ENCODE results near the gene FOXD4L6. TPM values are rescaled to one million over a fixed set of nuclear protein-coding genes. Genes with fewer than 3 reads are reported as not detected.
"Not testable (repeated sequence)": the region's sequence is repeated elsewhere in the genome, so short reads cannot be mapped to it uniquely, and the experiment has no call there.

FOXD4L6 gene
- total RNA-seq, 1 donor from 2014 or later: not detected

- not testable (repeated sequence) for H3K36me3 ChIP-seq; H2AFZ ChIP-seq (replicated peaks); DNase-seq (ENCODE audit: low spot score); H3K4me2 ChIP-seq; H3F3A ChIP-seq (ENCODE audit: low read depth); H3K27ac ChIP-seq; H3K4me1 ChIP-seq; H3K4me3 Mint-ChIP-seq; H3K4me1 Mint-ChIP-seq; H3K9me3 ChIP-seq (ENCODE audit: low read depth); H4K20me1 ChIP-seq (ENCODE audit: low read depth); H3K9me3 Mint-ChIP-seq; H3K27ac Mint-ChIP-seq; H3K9ac ChIP-seq; H3K4me3 ChIP-seq; H3K36me3 Mint-ChIP-seq; H3K79me2 ChIP-seq (ENCODE audit: low read depth); H3K27me3 Mint-ChIP-seq (ENCODE audit: insufficient read depth, low read depth)
- H3K27me3 ChIP-seq: peaks cover 43% of the 10 kb centered on the region
These were observed 15.1 kb downstream of the FOXD4L6 start for GRCh38 chr9:41113348-41113747.

DNA sequence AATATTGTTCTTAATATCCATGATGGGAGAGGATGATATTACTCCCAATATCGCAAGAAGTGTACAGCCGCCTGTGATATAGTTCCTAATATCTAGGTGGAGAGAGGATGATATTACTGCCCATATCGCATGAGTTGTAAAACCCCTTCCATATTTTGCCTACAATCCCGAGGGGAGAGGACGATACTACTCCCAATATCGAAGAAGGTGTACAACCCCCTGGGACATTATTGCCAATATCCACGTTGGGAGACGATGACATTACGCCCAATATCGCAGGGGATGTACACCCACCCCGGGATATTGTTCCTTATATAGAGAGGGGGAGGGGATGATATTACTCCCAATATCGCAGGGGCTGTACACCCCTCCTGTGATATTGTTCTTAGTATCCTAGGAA is 17.1 kb downstream of the FOXD4L6 start:
- H3K4me3 ChIP-seq; H3K36me3 ChIP-seq; H3K79me2 ChIP-seq (ENCODE audit: low read depth); H3K27ac Mint-ChIP-seq; DNase-seq (ENCODE audit: low spot score); H3K4me1 Mint-ChIP-seq; H3F3A ChIP-seq (ENCODE audit: low read depth); H3K36me3 Mint-ChIP-seq; H3K4me3 Mint-ChIP-seq; H2AFZ ChIP-seq (replicated peaks); H3K27me3 Mint-ChIP-seq (ENCODE audit: insufficient read depth, low read depth); H3K9ac ChIP-seq; H3K4me1 ChIP-seq; H4K20me1 ChIP-seq (ENCODE audit: low read depth); H3K4me2 ChIP-seq; H3K27ac ChIP-seq; H3K9me3 Mint-ChIP-seq; H3K9me3 ChIP-seq (ENCODE audit: low read depth): not testable (repeated sequence)
- H3K27me3 ChIP-seq: peaks cover 45% of the 10 kb centered on the region

- not testable (repeated sequence) for H3K4me1 Mint-ChIP-seq; H3K9ac ChIP-seq; H3F3A ChIP-seq (ENCODE audit: low read depth); H3K4me1 ChIP-seq; H3K79me2 ChIP-seq (ENCODE audit: low read depth); H3K9me3 Mint-ChIP-seq; H3K36me3 Mint-ChIP-seq; H3K27ac Mint-ChIP-seq; H3K27ac ChIP-seq; H3K27me3 Mint-ChIP-seq (ENCODE audit: insufficient read depth, low read depth); H4K20me1 ChIP-seq (ENCODE audit: low read depth); H3K4me2 ChIP-seq; H3K36me3 ChIP-seq; H3K4me3 Mint-ChIP-seq; H3K9me3 ChIP-seq (ENCODE audit: low read depth); H2AFZ ChIP-seq (replicated peaks); H3K4me3 ChIP-seq
- peak; percentile 13 for DNase-seq (ENCODE audit: low spot score)
- TF ChIP-seq, protein P1, sequence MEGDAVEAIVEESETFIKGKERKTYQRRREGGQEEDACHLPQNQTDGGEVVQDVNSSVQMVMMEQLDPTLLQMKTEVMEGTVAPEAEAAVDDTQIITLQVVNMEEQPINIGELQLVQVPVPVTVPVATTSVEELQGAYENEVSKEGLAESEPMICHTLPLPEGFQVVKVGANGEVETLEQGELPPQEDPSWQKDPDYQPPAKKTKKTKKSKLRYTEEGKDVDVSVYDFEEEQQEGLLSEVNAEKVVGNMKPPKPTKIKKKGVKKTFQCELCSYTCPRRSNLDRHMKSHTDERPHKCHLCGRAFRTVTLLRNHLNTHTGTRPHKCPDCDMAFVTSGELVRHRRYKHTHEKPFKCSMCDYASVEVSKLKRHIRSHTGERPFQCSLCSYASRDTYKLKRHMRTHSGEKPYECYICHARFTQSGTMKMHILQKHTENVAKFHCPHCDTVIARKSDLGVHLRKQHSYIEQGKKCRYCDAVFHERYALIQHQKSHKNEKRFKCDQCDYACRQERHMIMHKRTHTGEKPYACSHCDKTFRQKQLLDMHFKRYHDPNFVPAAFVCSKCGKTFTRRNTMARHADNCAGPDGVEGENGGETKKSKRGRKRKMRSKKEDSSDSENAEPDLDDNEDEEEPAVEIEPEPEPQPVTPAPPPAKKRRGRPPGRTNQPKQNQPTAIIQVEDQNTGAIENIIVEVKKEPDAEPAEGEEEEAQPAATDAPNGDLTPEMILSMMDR (IDR thresholded peaks at IDR 0.05): peak; percentile 30
- H3K27me3 ChIP-seq: peaks cover 44% of the 10 kb centered on the region
These were observed 17.6 kb downstream of the FOXD4L6 start for GRCh38 chr9:41110913-41111312.

GRCh38 chr9:41109253-41109652 is 19.2 kb downstream of the FOXD4L6 start:
- not testable (repeated sequence) for H3K4me2 ChIP-seq; H3K9ac ChIP-seq; H2AFZ ChIP-seq (replicated peaks); H3K79me2 ChIP-seq (ENCODE audit: low read depth); H3K9me3 Mint-ChIP-seq; DNase-seq (ENCODE audit: low spot score); H3K9me3 ChIP-seq (ENCODE audit: low read depth); H3K27ac Mint-ChIP-seq; H3F3A ChIP-seq (ENCODE audit: low read depth); H3K4me1 Mint-ChIP-seq; H4K20me1 ChIP-seq (ENCODE audit: low read depth); H3K27me3 Mint-ChIP-seq (ENCODE audit: insufficient read depth, low read depth); H3K4me1 ChIP-seq; H3K4me3 ChIP-seq; H3K4me3 Mint-ChIP-seq; H3K36me3 Mint-ChIP-seq; H3K27ac ChIP-seq; H3K36me3 ChIP-seq
- H3K27me3 ChIP-seq: peaks cover 55% of the 10 kb centered on the region

- H3K9me3 ChIP-seq (ENCODE audit: low read depth); H2AFZ ChIP-seq (replicated peaks); H3K4me1 ChIP-seq; H3K79me2 ChIP-seq (ENCODE audit: low read depth); H3K4me3 Mint-ChIP-seq; H3K9ac ChIP-seq; H3K27me3 Mint-ChIP-seq (ENCODE audit: insufficient read depth, low read depth); DNase-seq (ENCODE audit: low spot score); H3K4me3 ChIP-seq; H4K20me1 ChIP-seq (ENCODE audit: low read depth); H3K9me3 Mint-ChIP-seq; H3K4me1 Mint-ChIP-seq; H3K36me3 ChIP-seq; H3K4me2 ChIP-seq; H3K27ac Mint-ChIP-seq; H3K27ac ChIP-seq; H3F3A ChIP-seq (ENCODE audit: low read depth); H3K36me3 Mint-ChIP-seq: not testable (repeated sequence)
- H3K27me3 ChIP-seq: peaks cover 53% of the 10 kb centered on the region
These were observed 19.7 kb downstream of the FOXD4L6 start for GRCh38 chr9:41108816-41109215.

DNA sequence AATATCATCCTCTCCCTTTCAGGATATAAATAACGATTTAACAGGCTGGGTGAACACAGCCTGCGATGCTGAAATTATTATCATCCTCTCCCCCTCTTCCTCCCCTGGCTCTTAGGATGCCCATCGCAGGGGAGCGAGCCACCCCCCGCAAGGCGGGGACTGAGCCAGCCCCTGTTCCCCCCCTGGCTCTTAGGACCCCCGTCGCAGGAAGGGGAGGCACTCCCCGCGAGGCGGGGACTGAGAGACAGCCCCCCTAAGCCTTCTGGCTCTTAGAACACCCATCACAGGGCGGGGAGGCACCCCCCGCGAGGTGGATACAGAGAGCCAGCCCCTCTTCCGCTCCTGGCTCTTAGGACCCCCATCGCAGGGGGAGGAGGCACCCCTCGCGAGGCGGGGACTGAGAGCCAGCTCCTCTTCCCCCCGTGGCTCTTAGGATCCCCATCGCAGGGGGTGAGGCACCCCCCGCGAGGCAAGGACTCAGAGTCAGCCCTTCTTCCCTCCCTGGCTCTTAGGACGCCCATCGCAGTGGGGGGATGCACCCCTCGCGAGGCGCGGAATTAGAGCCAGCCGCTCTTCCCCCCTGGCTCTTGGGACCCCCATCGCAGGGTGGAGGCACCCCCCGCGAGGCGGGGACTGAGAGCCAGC is 21.9 kb downstream of the FOXD4L6 start:
- not testable (repeated sequence) for DNase-seq (ENCODE audit: low spot score); H2AFZ ChIP-seq (replicated peaks); H3K4me1 ChIP-seq; H3K27me3 Mint-ChIP-seq (ENCODE audit: insufficient read depth, low read depth); H3K27ac Mint-ChIP-seq; H3K9me3 Mint-ChIP-seq; H3K4me1 Mint-ChIP-seq; H3K9me3 ChIP-seq (ENCODE audit: low read depth); H3K79me2 ChIP-seq (ENCODE audit: low read depth); H3K4me3 Mint-ChIP-seq; H3K27ac ChIP-seq; H3K9ac ChIP-seq; H3K36me3 Mint-ChIP-seq; H3K36me3 ChIP-seq; H4K20me1 ChIP-seq (ENCODE audit: low read depth); H3F3A ChIP-seq (ENCODE audit: low read depth)
- Histone ChIP-seq H3K27me3 (peaks cover 55% of the 10 kb centered on the region), H3K4me3 (peak overlapping the region; percentile 39), H3K4me2 (peak overlapping the region; percentile 71)

DNA sequence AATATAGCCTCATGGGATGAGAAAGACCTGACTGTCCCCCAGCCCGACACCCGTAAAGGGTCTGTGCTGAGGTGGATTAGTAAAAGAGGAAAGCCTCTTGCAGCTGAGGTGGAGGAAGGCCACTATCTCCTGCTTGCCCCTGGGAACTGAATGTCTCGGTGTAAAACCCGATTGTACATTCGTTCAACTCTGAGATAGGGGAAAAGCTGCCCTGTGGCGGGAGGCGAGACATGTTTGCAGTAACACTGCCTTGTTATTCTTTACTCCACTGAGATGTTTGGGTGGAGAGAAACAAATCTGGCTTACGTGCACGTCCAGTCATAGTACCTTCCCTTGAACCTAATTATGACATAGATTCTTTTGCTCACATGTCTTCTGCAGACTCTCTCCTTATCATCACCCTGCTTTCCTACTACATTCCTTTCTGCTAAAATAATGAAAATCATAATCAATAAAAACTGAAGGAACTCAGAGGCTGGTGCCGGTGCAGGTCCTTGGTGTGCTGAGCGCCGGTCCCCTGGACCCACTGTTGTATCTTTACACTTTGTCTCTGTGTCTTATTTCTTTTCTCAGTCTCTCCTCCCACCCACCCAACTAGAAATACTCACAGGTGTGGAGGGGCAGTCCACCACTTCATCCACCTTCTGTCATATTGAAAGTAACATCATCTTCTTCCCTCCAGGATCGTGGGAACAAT is 22.8 kb downstream of the FOXD4L6 start:
- not testable (repeated sequence) for H2AFZ ChIP-seq (replicated peaks); H3K9me3 ChIP-seq (ENCODE audit: low read depth); H3K4me2 ChIP-seq; H3K9me3 Mint-ChIP-seq; H3K79me2 ChIP-seq (ENCODE audit: low read depth); H3K36me3 Mint-ChIP-seq; H3K4me1 Mint-ChIP-seq; H3K27ac Mint-ChIP-seq; H4K20me1 ChIP-seq (ENCODE audit: low read depth); H3K4me3 ChIP-seq; H3K9ac ChIP-seq; H3K27ac ChIP-seq; H3F3A ChIP-seq (ENCODE audit: low read depth); DNase-seq (ENCODE audit: low spot score); H3K4me3 Mint-ChIP-seq; H3K27me3 Mint-ChIP-seq (ENCODE audit: insufficient read depth, low read depth); H3K36me3 ChIP-seq; H3K4me1 ChIP-seq
- peaks cover 55% of the 10 kb centered on the region for H3K27me3 ChIP-seq

Data from neural progenitor cell (in vitro differentiated cells).